HEK293 (cell line): Measurements from ENCODE around the gene SPG11.
A peak's percentile ranks its signal among the peaks of the same experiment; 100 is the strongest.

ENCODE experiments used
- CTCF ChIA-PET: fragments of 350-600 bp; formaldehyde crosslinking; extraction: SDS; loops from one replicate; lab custom pipeline; 2021; ENCODE audit warnings: antibody characterized with exemption; lab: Yijun Ruan, JAX
- POLR2A ChIA-PET: fragments of 300-600 bp; formaldehyde crosslinking; extraction: SDS; loops from one replicate; lab custom pipeline; 2020; ENCODE audit warnings: antibody characterized with exemption, inconsistent platforms; lab: Yijun Ruan, JAX
- H3K27ac ChIP-seq: fragments of 200-500 bp; sonication (Bioruptor generic); 2 replicates; pipeline ENCODE4 v1.5.1; 2014; ENCODE audit warnings: low read depth, low read length, control low read depth, inconsistent platforms; ENCODE audit errors: extremely low read depth
- H3K36me3 ChIP-seq, 2 experiments: fragments of 200-500 bp in 1 of 2; sonication (Bioruptor generic) in 1 of 2; 1 replicate in 1 of 2; 2 replicates in 1 of 2; pipeline ENCODE4 v1.5.1; 2014 to 2017; ENCODE audit warnings: inconsistent platforms in 2 of 2, low read length in 2 of 2; ENCODE audit not compliant: control insufficient read depth in 2 of 2, insufficient read depth in 1 of 2
- H3K4me1 ChIP-seq: fragments of 200-500 bp; sonication (Bioruptor generic); 2 replicates; pipeline ENCODE4 v1.5.1; 2014; ENCODE audit warnings: mild to moderate bottlenecking, low read length, inconsistent platforms; ENCODE audit not compliant: control insufficient read depth, insufficient read depth
- H3K4me3 ChIP-seq: 2 replicates; pipeline ENCODE4 v1.5.1; 2011; ENCODE audit warnings: low read depth, mild to moderate bottlenecking, control low read depth, low read length, moderate library complexity
- H3K9me3 ChIP-seq: fragments of 200-500 bp; sonication (Bioruptor generic); 2 replicates; pipeline ENCODE4 v1.5.1; 2014; ENCODE audit warnings: low read depth, low read length, inconsistent platforms; ENCODE audit not compliant: control insufficient read depth, insufficient read depth
- FEZF1 ChIP-seq: fragments of 450-650 bp; formaldehyde crosslinking; IDR thresholded peaks from 2 replicates; pipeline ENCODE4 v1.5.1; 2016; ENCODE audit warnings: missing biosample characterization, missing genetic modification characterization
- KLF8 ChIP-seq: fragments of 450-650 bp; formaldehyde crosslinking; IDR thresholded peaks from 2 replicates; pipeline ENCODE4 v1.5.1; 2016; ENCODE audit warnings: missing biosample characterization, missing genetic modification characterization
- RBAK ChIP-seq: fragments of 450-650 bp; formaldehyde crosslinking; IDR thresholded peaks from 2 replicates; pipeline ENCODE4 v1.5.1; 2016; ENCODE audit warnings: missing biosample characterization, missing genetic modification characterization
- REPIN1 ChIP-seq: fragments of 450-650 bp; formaldehyde crosslinking; IDR thresholded peaks from 2 replicates; pipeline ENCODE4 v1.5.1; 2017; ENCODE audit warnings: missing biosample characterization, missing genetic modification characterization, low read depth
- SCRT2 ChIP-seq: fragments of 450-650 bp; formaldehyde crosslinking; IDR thresholded peaks from 2 replicates; pipeline ENCODE4 v1.5.1; 2016; ENCODE audit warnings: missing biosample characterization, missing genetic modification characterization
- SETDB1 ChIP-seq: IDR thresholded peaks from one replicate; pipeline ENCODE4 v1.6.1; 2017; ENCODE audit warnings: mild to moderate bottlenecking, low read length, moderate library complexity, mixed read lengths; ENCODE audit not compliant: insufficient read length
- ZBTB26 ChIP-seq: fragments of 450-650 bp; formaldehyde crosslinking; optimal IDR thresholded peaks from 2 replicates; pipeline ENCODE3; 2016; ENCODE audit warnings: missing biosample characterization, mild to moderate bottlenecking, missing genetic modification characterization
- ZBTB48 ChIP-seq: fragments of 450-650 bp; formaldehyde crosslinking; IDR thresholded peaks from 2 replicates; pipeline ENCODE4 v1.5.1; 2016; ENCODE audit warnings: missing biosample characterization, missing genetic modification characterization
- ZNF10 ChIP-seq: fragments of 450-650 bp; formaldehyde crosslinking; IDR thresholded peaks from 2 replicates; pipeline ENCODE4 v1.5.1; 2017; ENCODE audit warnings: missing biosample characterization, missing genetic modification characterization
- ZNF112 ChIP-seq: fragments of 450-650 bp; formaldehyde crosslinking; IDR thresholded peaks from 2 replicates; pipeline ENCODE4 v1.5.0; 2017; ENCODE audit warnings: missing biosample characterization, missing genetic modification characterization
- ZNF114 ChIP-seq: fragments of 450-650 bp; formaldehyde crosslinking; IDR thresholded peaks from 2 replicates; pipeline ENCODE4 v1.5.0; 2017; ENCODE audit warnings: missing biosample characterization, missing genetic modification characterization
- ZNF239 ChIP-seq: fragments of 450-650 bp; formaldehyde crosslinking; IDR thresholded peaks from 2 replicates; pipeline ENCODE4 v1.5.1; 2016; ENCODE audit warnings: missing biosample characterization, missing genetic modification characterization
- ZNF292 ChIP-seq: fragments of 450-650 bp; formaldehyde crosslinking; IDR thresholded peaks from 2 replicates; pipeline ENCODE4 v1.5.1; 2016; ENCODE audit warnings: low read depth, missing biosample characterization, missing genetic modification characterization, borderline replicate concordance
- ZNF341 ChIP-seq: fragments of 450-650 bp; formaldehyde crosslinking; IDR thresholded peaks from 2 replicates; pipeline ENCODE4; 2016; ENCODE audit warnings: low read depth, missing biosample characterization, missing genetic modification characterization
- ZNF362 ChIP-seq: fragments of 450-650 bp; formaldehyde crosslinking; IDR thresholded peaks from 2 replicates; pipeline ENCODE4 v1.5.1; 2016; ENCODE audit warnings: missing biosample characterization, missing genetic modification characterization
- ZNF394 ChIP-seq: fragments of 450-650 bp; formaldehyde crosslinking; IDR thresholded peaks from 2 replicates; pipeline ENCODE4 v1.5.1; 2016; ENCODE audit warnings: missing biosample characterization, missing genetic modification characterization, mild to moderate bottlenecking, moderate library complexity, borderline replicate concordance
- ZNF416 ChIP-seq: fragments of 450-650 bp; formaldehyde crosslinking; IDR thresholded peaks from 2 replicates; pipeline ENCODE4 v1.5.1; 2016; ENCODE audit warnings: missing biosample characterization, missing genetic modification characterization
- ZNF426 ChIP-seq: fragments of 450-650 bp; formaldehyde crosslinking; IDR thresholded peaks from 2 replicates; pipeline ENCODE4 v1.5.1; 2017; ENCODE audit warnings: missing biosample characterization, missing genetic modification characterization, mild to moderate bottlenecking, inconsistent platforms, moderate library complexity
- ZNF513 ChIP-seq: fragments of 450-650 bp; IDR thresholded peaks from 2 replicates; pipeline ENCODE4 v1.5.1; 2018; ENCODE audit warnings: missing biosample characterization, missing genetic modification characterization
- ZNF549 ChIP-seq: fragments of 450-650 bp; IDR thresholded peaks from 2 replicates; pipeline ENCODE4 v1.5.1; 2018; ENCODE audit warnings: missing biosample characterization, missing genetic modification characterization, mild to moderate bottlenecking, inconsistent platforms, moderate library complexity
- ZNF555 ChIP-seq: fragments of 450-650 bp; formaldehyde crosslinking; conservative IDR thresholded peaks from 2 replicates; pipeline ENCODE4 v1.5.1; 2017; ENCODE audit warnings: missing biosample characterization, mild to moderate bottlenecking, missing genetic modification characterization, inconsistent platforms
- ZNF623 ChIP-seq: fragments of 450-650 bp; formaldehyde crosslinking; IDR thresholded peaks from 2 replicates; pipeline ENCODE4 v1.5.1; 2016; ENCODE audit warnings: missing biosample characterization, missing genetic modification characterization
- ZNF626 ChIP-seq: fragments of 450-650 bp; sonication (Bioruptor Pico); formaldehyde crosslinking; IDR thresholded peaks from 2 replicates; pipeline ENCODE4 v1.5.1; 2018; ENCODE audit warnings: missing biosample characterization, missing genetic modification characterization, inconsistent platforms
- ZNF768 ChIP-seq: fragments of 450-650 bp; formaldehyde crosslinking; IDR thresholded peaks from 2 replicates; pipeline ENCODE4 v1.5.1; 2018; ENCODE audit warnings: missing biosample characterization, mild to moderate bottlenecking, missing genetic modification characterization
- ZXDB ChIP-seq: fragments of 450-650 bp; formaldehyde crosslinking; IDR thresholded peaks from 2 replicates; pipeline ENCODE4 v1.5.1; 2016; ENCODE audit warnings: missing biosample characterization, missing genetic modification characterization

SPG11 gene

GRCh38 chr15:44656298-44656697 is 7.2 kb downstream of the SPG11 start:
- Histone ChIP-seq H3K9me3 (no peaks in the 10 kb centered on the region), H3K36me3 (peaks cover 17 to 58% of the 10 kb centered on the region in 2 experiments), H3K4me3 (no peak overlapping the region), H3K4me1 (no peaks in the 10 kb centered on the region), H3K27ac (no peak overlapping the region)
- TF ChIP-seq ZNF114 (no peak), ZXDB (tag by site-specific recombination) (no peak), ZNF416 (no peak), REPIN1 (tag by site-specific recombination) (no peak), ZNF623 (tag by site-specific recombination) (no peak)
- ChIA-PET CTCF (interaction anchor here (1.2 kb wide), 1 partner anchor 80 kb away, joined by 5 read pairs; the partner anchor contains the start of gene TRIM69), POLR2A (no interaction called here)

- ChIA-PET CTCF (interaction anchor here (0.6 kb wide), 1 partner anchor 8 kb away, joined by 3 read pairs; the partner anchor contains the start of gene SPG11), POLR2A (no interaction called here)
- TF ChIP-seq ZNF768 (tag by site-specific recombination) (no peak), KLF8 (tag by site-specific recombination) (no peak), ZNF513 (tag by site-specific recombination) (no peak), ZNF549 (no peak), FEZF1 (tag by site-specific recombination) (no peak), ZNF112 (tag by site-specific recombination) (no peak), ZNF623 (tag by site-specific recombination) (no peak)
- Histone ChIP-seq H3K36me3 (peaks cover 22 to 60% of the 10 kb centered on the region in 2 experiments), H3K27ac (no peak overlapping the region), H3K9me3 (no peaks in the 10 kb centered on the region), H3K4me3 (no peak overlapping the region), H3K4me1 (no peaks in the 10 kb centered on the region)
These were observed 8.6 kb downstream of the SPG11 start for GRCh38 chr15:44654858-44655257.

- H3K27ac ChIP-seq: no peak overlapping the region
- TF ChIP-seq ZBTB48 (tag by site-specific recombination) (no peak), ZNF623 (tag by site-specific recombination) (peak; percentile 32; the same call in 1 of the 2 replicates)
- TF ChIP-seq, all 188 proteins: peak for 1
- H3K36me3 ChIP-seq: peaks cover 20 to 44% of the 10 kb centered on the region in 2 experiments
- no peaks in the 10 kb centered on the region for H3K4me1 ChIP-seq
- no peak overlapping the region for H3K4me3 ChIP-seq
- no peaks in the 10 kb centered on the region for H3K9me3 ChIP-seq
- ChIA-PET CTCF (no interaction called here), POLR2A (no interaction called here)
These were observed 15.8 kb downstream of the SPG11 start for GRCh38 chr15:44647637-44648036.

- Histone ChIP-seq H3K36me3 (peaks cover 18 to 41% of the 10 kb centered on the region in 2 experiments), H3K27ac (no peak overlapping the region), H3K9me3 (no peaks in the 10 kb centered on the region), H3K4me1 (no peaks in the 10 kb centered on the region), H3K4me3 (no peak overlapping the region)
- POLR2A ChIA-PET: no interaction called here
- CTCF ChIA-PET: no interaction called here
- TF ChIP-seq ZNF341 (tag by site-specific recombination) (no peak), ZNF10 (tag by site-specific recombination) (no peak), ZNF292 (tag by site-specific recombination) (no peak), RBAK (no peak), ZBTB26 (tag by site-specific recombination) (no peak), ZNF555 (no peak), ZNF239 (tag by site-specific recombination) (no peak), ZNF426 (no peak), ZNF362 (no peak), ZNF626 (no peak), ZNF768 (tag by site-specific recombination) (no peak), SETDB1 (no peak), SCRT2 (tag by site-specific recombination) (no peak), ZNF394 (tag by site-specific recombination) (no peak)
These were observed 16.4 kb downstream of the SPG11 start for GRCh38 chr15:44647036-44647435.
